Fibroblast of lung (primary cell): ENCODE results near the gene RNF220. TPM values are rescaled to one million over a fixed set of nuclear protein-coding genes. Genes with fewer than 3 reads are reported as not detected.
"Not testable (repeated sequence)": the region's sequence is repeated elsewhere in the genome, so short reads cannot be mapped to it uniquely, and the experiment has no call there.

Experiments
- DNase-seq, 2 donors: peaks; one replicate each; pipeline versions ENCODE4 v3.0.0 to v3.0.0-alpha.2; 2010; ENCODE audit warnings: low read depth in 2 of 2
- H2AFZ ChIP-seq: 2 replicates; pipeline ENCODE4 v1.5.1; 2012; ENCODE audit warnings: low read length, control low read depth, inconsistent platforms
- H3K27ac ChIP-seq: 2 replicates; pipeline ENCODE4 v1.5.1; 2011; ENCODE audit warnings: low read length, control low read depth; ENCODE audit not compliant: insufficient read depth
- H3K27me3 ChIP-seq: 2 replicates; pipeline ENCODE4 v1.5.1; 2011; ENCODE audit warnings: mild to moderate bottlenecking, low read length; ENCODE audit not compliant: control insufficient read depth, insufficient read depth
- H3K36me3 ChIP-seq: 2 replicates; pipeline ENCODE4 v1.5.1; 2011; ENCODE audit warnings: low read length; ENCODE audit not compliant: control insufficient read depth, insufficient read depth
- H3K4me1 ChIP-seq: 2 replicates; pipeline ENCODE4 v1.5.1; 2011; ENCODE audit warnings: low read length; ENCODE audit not compliant: control insufficient read depth, insufficient read depth; ENCODE audit errors: extremely low read depth
- H3K4me2 ChIP-seq: 2 replicates; pipeline ENCODE4 v1.5.1; 2011; ENCODE audit warnings: low read length, control low read depth; ENCODE audit not compliant: insufficient read depth; ENCODE audit errors: extremely low read depth
- H3K4me3 ChIP-seq, 4 experiments: fragments of 200-600 bp in 1 of 4; sonication (generic) in 1 of 4; replicated peaks in 1 of 4; 2 replicates each; pipeline ENCODE4 v1.5.1; 2011 to 2016; ENCODE audit warnings: low read length in 4 of 4, low read depth in 3 of 4, mild to moderate bottlenecking in 3 of 4, control low read depth in 2 of 4, inconsistent platforms in 1 of 4, mixed read lengths in 1 of 4; ENCODE audit not compliant: insufficient read depth in 1 of 4; ENCODE audit errors: control extremely low read depth in 1 of 4
- H3K79me2 ChIP-seq: 2 replicates; pipeline ENCODE4 v1.5.1; 2012; ENCODE audit warnings: mild to moderate bottlenecking, low read length, inconsistent platforms; ENCODE audit not compliant: control insufficient read depth, insufficient read depth
- H3K9ac ChIP-seq: 2 replicates; pipeline ENCODE4 v1.5.1; 2011; ENCODE audit warnings: mild to moderate bottlenecking, low read length, control low read depth; ENCODE audit not compliant: insufficient read depth
- H3K9me3 ChIP-seq: 2 replicates; pipeline ENCODE4 v1.5.1; 2012; ENCODE audit warnings: low read depth, low read length; ENCODE audit not compliant: control insufficient read depth, insufficient read depth
- H4K20me1 ChIP-seq: 2 replicates; pipeline ENCODE4 v1.5.1; 2011; ENCODE audit warnings: low read length; ENCODE audit not compliant: control insufficient read depth, insufficient read depth; ENCODE audit errors: extremely low read depth
- CTCF ChIP-seq, 2 donors: IDR thresholded peaks in 1 of 2; conservative IDR thresholded peaks in 1 of 2; 1 replicate in 1 of 2; 2 replicates in 1 of 2; pipeline ENCODE4 v1.5.1; 2011 to 2012; ENCODE audit warnings: low read length in 2 of 2, control low read depth in 1 of 2, inconsistent platforms in 1 of 2, low read depth in 1 of 2, mild to moderate bottlenecking in 1 of 2
- EZH2 ChIP-seq: IDR thresholded peaks from 2 replicates; pipeline ENCODE4 v1.5.1; 2012; ENCODE audit warnings: low read length, control low read depth, mild to moderate bottlenecking; ENCODE audit errors: missing control alignments
- polyA plus RNA-seq, 2 donors: library from polyadenylated mRNA; depleted of rRNA in 1 of 2; stranded (reverse) in 1 of 2; unstranded in 1 of 2; fragments of >200 nt; gene quantifications; 2 replicates each; pipeline ENCODE4 v1.2.1, GENCODE V29; 2011 to 2012; ENCODE audit warnings: missing spikeins in 1 of 2
- total RNA-seq: library from RNA; depleted of rRNA; stranded (reverse); fragments of >200 nt; gene quantifications from 2 replicates; pipeline ENCODE4 v1.2.1, GENCODE V29; 2014

Gene RNF220
- total and polyA plus RNA-seq, 2 donors (not counting 1 experiment from before 2014, with no cell fraction given): 42.3 to 52.0 TPM

- H3K4me2 ChIP-seq: no peak overlapping the region
- H3K9ac ChIP-seq: no peak overlapping the region
- no peaks in the 10 kb centered on the region for H3K27me3 ChIP-seq
- no peaks in the 10 kb centered on the region for H3K79me2 ChIP-seq
- H2AFZ ChIP-seq: no peak overlapping the region
- no peaks in the 10 kb centered on the region for H3K4me1 ChIP-seq
- no peaks in the 10 kb centered on the region for H3K36me3 ChIP-seq
- H3K9me3 ChIP-seq: no peaks in the 10 kb centered on the region
- no peaks in the 10 kb centered on the region for H4K20me1 ChIP-seq
- no peak overlapping the region for H3K4me3 ChIP-seq
- no peak for TF ChIP-seq CTCF (conservative IDR thresholded peaks at IDR 0.05 in 1 of 2, IDR thresholded peaks at IDR 0.05 in 1 of 2; ENCODE audit: low read depth in 1 of 2, low read length in 2 of 2)
- no peak for TF ChIP-seq EZH2
- H3K27ac ChIP-seq: no peak overlapping the region
- no peak for DNase-seq
These were observed 293.1 kb downstream of the RNF220 start for GRCh38 chr1:44698138-44698537.

GRCh38 chr1:44699375-44699774, 294.3 kb downstream of the RNF220 start:
- not testable (repeated sequence) for H3K9ac ChIP-seq, H3K36me3 ChIP-seq, H3K9me3 ChIP-seq, H2AFZ ChIP-seq, H3K4me1 ChIP-seq, H3K27me3 ChIP-seq, H3K4me3 ChIP-seq, H3K27ac ChIP-seq, H3K4me2 ChIP-seq, H3K79me2 ChIP-seq, H4K20me1 ChIP-seq, DNase-seq

GRCh38 chr1:44700573-44700972, 295.5 kb downstream of the RNF220 start:
- no peak overlapping the region for H3K4me3 ChIP-seq
- H3K27me3 ChIP-seq: no peaks in the 10 kb centered on the region
- H3K36me3 ChIP-seq: no peaks in the 10 kb centered on the region
- H3K4me2 ChIP-seq: no peak overlapping the region
- no peaks in the 10 kb centered on the region for H3K9me3 ChIP-seq
- DNase-seq: peak in 1 of 2 donors; percentile 44
- no peaks in the 10 kb centered on the region for H3K79me2 ChIP-seq
- H2AFZ ChIP-seq: no peak overlapping the region
- H3K27ac ChIP-seq: no peak overlapping the region
- no peak for TF ChIP-seq CTCF (conservative IDR thresholded peaks at IDR 0.05 in 1 of 2, IDR thresholded peaks at IDR 0.05 in 1 of 2; ENCODE audit: low read depth in 1 of 2, low read length in 2 of 2)
- no peak for TF ChIP-seq EZH2
- H3K9ac ChIP-seq: no peak overlapping the region
- no peaks in the 10 kb centered on the region for H3K4me1 ChIP-seq
- no peaks in the 10 kb centered on the region for H4K20me1 ChIP-seq
